WI38 (cell line): ENCODE results near the gene GNA14.

ENCODE experiments used
- H3K4me3 ChIP-seq: 2 replicates; pipeline ENCODE4 v1.5.1; 2011; ENCODE audit warnings: low read depth, mild to moderate bottlenecking, control low read depth, low read length
- TF ChIP-seq, protein P1 (sequence below): IDR thresholded peaks from 2 replicates; pipeline ENCODE4 v1.5.1; 2012; ENCODE audit warnings: low read depth, mild to moderate bottlenecking, control low read depth, low read length

GNA14 gene

DNA sequence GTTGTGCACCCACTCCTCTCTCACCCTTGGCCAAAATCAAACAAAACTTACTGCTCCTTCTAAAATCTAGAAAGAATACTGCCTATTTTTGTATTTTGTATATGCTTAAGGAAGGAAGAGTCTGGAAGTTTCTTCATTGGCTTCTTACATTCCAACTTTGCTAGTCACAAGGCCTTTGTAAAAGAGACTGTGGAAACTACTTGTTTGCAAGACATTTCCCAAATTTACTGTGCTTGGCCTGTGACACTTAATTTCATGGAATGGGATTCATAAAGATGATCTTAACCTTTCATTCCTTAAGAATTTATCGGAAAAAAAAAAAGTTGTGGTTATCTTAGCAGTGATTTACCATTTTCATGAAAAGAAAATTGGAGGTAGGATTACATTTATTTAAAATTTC, 261.9 kb downstream of the GNA14 start:
- TF ChIP-seq, protein P1, sequence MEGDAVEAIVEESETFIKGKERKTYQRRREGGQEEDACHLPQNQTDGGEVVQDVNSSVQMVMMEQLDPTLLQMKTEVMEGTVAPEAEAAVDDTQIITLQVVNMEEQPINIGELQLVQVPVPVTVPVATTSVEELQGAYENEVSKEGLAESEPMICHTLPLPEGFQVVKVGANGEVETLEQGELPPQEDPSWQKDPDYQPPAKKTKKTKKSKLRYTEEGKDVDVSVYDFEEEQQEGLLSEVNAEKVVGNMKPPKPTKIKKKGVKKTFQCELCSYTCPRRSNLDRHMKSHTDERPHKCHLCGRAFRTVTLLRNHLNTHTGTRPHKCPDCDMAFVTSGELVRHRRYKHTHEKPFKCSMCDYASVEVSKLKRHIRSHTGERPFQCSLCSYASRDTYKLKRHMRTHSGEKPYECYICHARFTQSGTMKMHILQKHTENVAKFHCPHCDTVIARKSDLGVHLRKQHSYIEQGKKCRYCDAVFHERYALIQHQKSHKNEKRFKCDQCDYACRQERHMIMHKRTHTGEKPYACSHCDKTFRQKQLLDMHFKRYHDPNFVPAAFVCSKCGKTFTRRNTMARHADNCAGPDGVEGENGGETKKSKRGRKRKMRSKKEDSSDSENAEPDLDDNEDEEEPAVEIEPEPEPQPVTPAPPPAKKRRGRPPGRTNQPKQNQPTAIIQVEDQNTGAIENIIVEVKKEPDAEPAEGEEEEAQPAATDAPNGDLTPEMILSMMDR = no peak
- no peak overlapping the region for H3K4me3 ChIP-seq

DNA sequence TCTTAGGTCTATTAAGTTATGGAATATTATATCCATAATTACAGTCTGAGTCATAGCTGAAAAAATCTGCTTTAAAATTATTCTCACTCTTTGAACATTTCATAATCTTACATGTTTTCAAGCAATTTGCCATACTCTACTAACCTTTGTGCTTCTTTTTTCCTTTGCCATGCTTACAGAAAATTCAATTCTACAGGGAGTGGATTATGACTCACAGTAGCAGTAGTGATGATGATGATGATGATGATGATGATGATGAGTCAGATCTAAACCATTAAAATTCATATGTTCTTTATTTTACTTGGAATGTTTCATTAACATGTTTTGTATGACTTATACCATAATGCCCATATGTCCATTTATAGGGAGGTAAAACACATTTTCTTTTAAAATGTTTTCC, 263.7 kb downstream of the GNA14 start:
- TF ChIP-seq, protein P1 = no peak
- no peak overlapping the region for H3K4me3 ChIP-seq

DNA sequence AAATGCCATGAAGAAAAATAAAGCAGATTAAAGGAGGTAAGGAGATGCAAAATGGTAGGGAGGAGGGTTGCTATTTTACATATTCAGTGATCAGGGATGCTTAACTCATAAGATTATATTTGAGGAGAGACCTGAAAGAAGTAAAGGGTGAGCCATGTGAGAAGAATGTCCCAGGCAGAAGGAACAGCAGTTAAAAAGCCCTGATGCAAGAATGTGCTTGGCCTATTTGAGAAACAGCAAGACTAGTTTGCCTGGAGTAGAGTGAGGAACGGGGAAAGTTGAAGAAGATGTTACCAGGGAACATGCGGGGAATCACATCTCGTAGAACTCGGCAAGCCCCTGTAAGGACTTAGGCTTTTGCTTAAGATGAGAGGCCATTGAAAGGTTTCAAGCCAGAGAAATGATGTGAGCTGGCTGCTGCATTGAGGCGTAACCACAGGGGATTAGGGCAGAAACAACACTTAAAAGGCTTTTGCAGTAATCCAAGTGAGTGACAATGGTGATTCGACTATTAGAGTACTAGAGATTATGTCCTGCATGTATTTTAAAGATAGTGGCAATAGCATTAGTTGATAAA, 272.1 kb downstream of the GNA14 start:
- TF ChIP-seq, protein P1 = no peak
- no peak overlapping the region for H3K4me3 ChIP-seq

DNA sequence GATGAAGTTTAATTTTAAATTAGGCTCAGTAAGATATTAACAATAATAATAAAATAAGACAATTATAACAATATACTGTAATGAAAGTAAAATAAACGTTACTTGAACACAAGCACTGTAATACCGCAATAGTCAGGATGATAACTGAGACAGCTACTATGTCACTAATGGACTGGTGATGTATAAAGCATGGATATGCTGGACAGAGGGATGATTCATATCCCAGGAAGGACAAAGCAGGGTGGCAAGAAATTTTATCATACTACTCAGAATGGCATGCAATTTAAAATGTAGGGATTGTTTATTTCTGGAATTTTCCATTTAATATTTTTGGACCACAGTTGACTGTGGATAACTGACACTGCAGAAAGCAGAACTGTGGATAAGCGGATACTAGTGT, 273.9 kb downstream of the GNA14 start:
- TF ChIP-seq, protein P1 = no peak
- no peak overlapping the region for H3K4me3 ChIP-seq
